KMS-11 (cell line): ENCODE measurements around the gene XRCC1.

ENCODE experiments used
- H2AFZ ChIP-seq: fragments of 200-600 bp; sonication (generic); 2 replicates; pipeline ENCODE4 v1.6.1; 2016; ENCODE audit warnings: antibody characterized with exemption, mixed run types, low read depth
- H3K27ac ChIP-seq: fragments of 200-600 bp; sonication (generic); 2 replicates; pipeline ENCODE4 v1.6.1; 2016; ENCODE audit warnings: mild to moderate bottlenecking, mixed run types
- H3K27me3 ChIP-seq: fragments of 200-600 bp; sonication (generic); 2 replicates; pipeline ENCODE4 v1.6.1; 2017; ENCODE audit warnings: mild to moderate bottlenecking, low read depth, mixed run types, moderate library complexity; ENCODE audit not compliant: insufficient read depth
- H3K36me3 ChIP-seq: fragments of 200-600 bp; sonication (generic); 2 replicates; pipeline ENCODE4 v1.6.1; 2017; ENCODE audit warnings: mild to moderate bottlenecking, mixed run types; ENCODE audit not compliant: insufficient read depth
- H3K4me1 ChIP-seq: fragments of 200-600 bp; sonication (generic); 2 replicates; pipeline ENCODE4 v1.6.1; 2016; ENCODE audit warnings: mild to moderate bottlenecking, low read depth, mixed run types; ENCODE audit not compliant: poor library complexity, severe bottlenecking
- H3K4me2 ChIP-seq: fragments of 200-600 bp; sonication (generic); 2 replicates; pipeline ENCODE4 v1.7.0; 2016; ENCODE audit warnings: mild to moderate bottlenecking, mixed run types
- H3K4me3 ChIP-seq: fragments of 200-600 bp; sonication (generic); IDR thresholded peaks from 2 replicates; pipeline ENCODE4 v1.6.1; 2017; ENCODE audit warnings: low read depth, low read length, mixed read lengths; ENCODE audit not compliant: insufficient read depth
- H3K79me2 ChIP-seq: fragments of 200-600 bp; sonication (generic); 2 replicates; pipeline ENCODE4 v1.6.1; 2016; ENCODE audit warnings: low read depth, mixed run types; ENCODE audit not compliant: insufficient read depth
- H3K9ac ChIP-seq: fragments of 200-600 bp; sonication (generic); 2 replicates; pipeline ENCODE4 v1.6.1; 2016; ENCODE audit warnings: mild to moderate bottlenecking, mixed run types
- H4K20me1 ChIP-seq: fragments of 200-600 bp; sonication (generic); 2 replicates; pipeline ENCODE4 v1.6.1; 2016; ENCODE audit warnings: mild to moderate bottlenecking, mixed run types; ENCODE audit not compliant: insufficient read depth
- TF ChIP-seq, protein P1 (sequence below): fragments of 200-600 bp; sonication (generic); conservative IDR thresholded peaks from 2 replicates; pipeline ENCODE4 v1.6.1; 2017; ENCODE audit warnings: low read depth, mild to moderate bottlenecking, antibody characterized with exemption, low read length, moderate library complexity, mixed read lengths

XRCC1 gene

DNA sequence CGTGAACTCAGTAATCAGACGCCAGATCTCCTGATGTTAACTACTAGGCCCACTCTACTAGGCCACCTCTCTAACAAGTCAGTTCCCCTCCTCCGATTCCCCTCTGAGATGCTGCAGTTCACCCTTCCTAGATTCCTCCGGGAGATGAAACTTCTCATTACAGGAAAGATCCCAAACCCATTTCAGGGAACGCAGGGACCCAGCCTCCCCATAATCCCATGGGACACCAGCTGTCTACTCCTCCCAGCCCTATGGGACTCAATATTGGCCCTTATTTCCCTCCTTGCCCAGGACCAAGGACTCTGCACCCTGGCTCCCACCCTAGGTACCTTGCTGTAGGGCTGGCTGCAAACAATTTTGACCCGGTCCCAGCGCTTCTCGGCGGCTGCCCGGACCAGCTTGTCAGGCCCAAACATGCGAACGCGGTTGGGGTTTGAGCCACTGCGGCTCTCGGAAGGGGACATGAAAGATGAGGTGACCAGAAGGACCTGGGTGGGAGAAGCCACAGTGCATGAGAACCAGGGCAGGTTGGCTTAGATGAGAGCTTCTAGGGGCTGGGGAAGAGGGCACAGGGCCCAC is 20.9 kb downstream of the XRCC1 start:
- no peak overlapping the region for H3K27ac ChIP-seq
- no peak overlapping the region for H3K4me3 ChIP-seq
- H3K79me2 ChIP-seq = no peaks in the 10 kb centered on the region
- H3K9ac ChIP-seq = no peak overlapping the region
- no peak overlapping the region for H3K4me2 ChIP-seq
- H3K36me3 ChIP-seq = no peaks in the 10 kb centered on the region; the same call in 1 of the 2 replicates
- H2AFZ ChIP-seq = no peak overlapping the region
- no peaks in the 10 kb centered on the region for H3K4me1 ChIP-seq
- TF ChIP-seq, protein P1, sequence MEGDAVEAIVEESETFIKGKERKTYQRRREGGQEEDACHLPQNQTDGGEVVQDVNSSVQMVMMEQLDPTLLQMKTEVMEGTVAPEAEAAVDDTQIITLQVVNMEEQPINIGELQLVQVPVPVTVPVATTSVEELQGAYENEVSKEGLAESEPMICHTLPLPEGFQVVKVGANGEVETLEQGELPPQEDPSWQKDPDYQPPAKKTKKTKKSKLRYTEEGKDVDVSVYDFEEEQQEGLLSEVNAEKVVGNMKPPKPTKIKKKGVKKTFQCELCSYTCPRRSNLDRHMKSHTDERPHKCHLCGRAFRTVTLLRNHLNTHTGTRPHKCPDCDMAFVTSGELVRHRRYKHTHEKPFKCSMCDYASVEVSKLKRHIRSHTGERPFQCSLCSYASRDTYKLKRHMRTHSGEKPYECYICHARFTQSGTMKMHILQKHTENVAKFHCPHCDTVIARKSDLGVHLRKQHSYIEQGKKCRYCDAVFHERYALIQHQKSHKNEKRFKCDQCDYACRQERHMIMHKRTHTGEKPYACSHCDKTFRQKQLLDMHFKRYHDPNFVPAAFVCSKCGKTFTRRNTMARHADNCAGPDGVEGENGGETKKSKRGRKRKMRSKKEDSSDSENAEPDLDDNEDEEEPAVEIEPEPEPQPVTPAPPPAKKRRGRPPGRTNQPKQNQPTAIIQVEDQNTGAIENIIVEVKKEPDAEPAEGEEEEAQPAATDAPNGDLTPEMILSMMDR = no peak
- H4K20me1 ChIP-seq = no peaks in the 10 kb centered on the region
- H3K27me3 ChIP-seq = no peaks in the 10 kb centered on the region

DNA sequence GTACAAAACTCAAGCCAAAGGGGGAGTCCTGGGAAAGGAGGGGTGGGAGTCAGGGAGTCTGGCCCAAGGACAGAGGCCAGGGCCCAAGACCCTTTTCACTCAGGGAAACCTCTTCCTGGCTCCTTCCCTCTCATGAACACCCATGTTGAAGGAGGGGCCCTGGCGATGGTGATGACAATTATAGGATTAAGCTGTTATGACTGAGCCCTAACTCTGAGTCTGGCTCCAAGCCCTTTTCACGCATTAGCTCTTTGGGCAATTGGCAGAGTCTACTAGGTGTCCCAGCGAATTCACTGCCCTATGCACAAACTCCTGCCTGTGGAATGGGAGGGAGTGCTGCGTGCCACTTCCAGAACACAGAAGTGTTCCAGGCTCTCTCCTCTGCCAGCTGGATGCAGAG is 21.7 kb downstream of the XRCC1 start:
- no peak overlapping the region for H3K9ac ChIP-seq
- H3K27me3 ChIP-seq = no peaks in the 10 kb centered on the region
- TF ChIP-seq, protein P1 = no peak
- H2AFZ ChIP-seq = no peak overlapping the region
- H3K79me2 ChIP-seq = no peaks in the 10 kb centered on the region
- no peak overlapping the region for H3K27ac ChIP-seq
- H3K4me1 ChIP-seq = no peaks in the 10 kb centered on the region
- no peaks in the 10 kb centered on the region; the same call in 1 of the 2 replicates for H3K36me3 ChIP-seq
- no peak overlapping the region for H3K4me2 ChIP-seq
- no peak overlapping the region for H3K4me3 ChIP-seq
- no peaks in the 10 kb centered on the region for H4K20me1 ChIP-seq

DNA sequence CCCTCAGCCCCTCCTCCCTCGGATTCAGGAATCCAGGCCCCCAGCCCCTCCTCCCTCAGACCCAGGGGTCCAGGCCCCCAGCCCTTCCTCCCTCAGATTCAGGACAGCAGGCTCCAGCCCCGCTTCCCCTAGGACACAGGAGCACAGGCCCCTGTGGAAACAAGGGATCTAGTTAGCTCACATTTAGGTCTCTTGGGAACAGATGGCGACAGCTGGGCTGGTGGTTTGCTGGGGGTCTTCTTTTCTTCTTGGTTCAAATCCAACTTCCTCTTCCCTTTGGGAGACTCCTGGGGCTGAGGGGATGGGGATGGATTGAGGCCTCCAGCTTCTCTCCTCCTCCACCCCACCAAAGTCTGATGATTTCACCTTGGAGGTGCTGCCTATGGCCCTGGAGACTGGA is 22.7 kb downstream of the XRCC1 start:
- H2AFZ ChIP-seq = no peak overlapping the region

DNA sequence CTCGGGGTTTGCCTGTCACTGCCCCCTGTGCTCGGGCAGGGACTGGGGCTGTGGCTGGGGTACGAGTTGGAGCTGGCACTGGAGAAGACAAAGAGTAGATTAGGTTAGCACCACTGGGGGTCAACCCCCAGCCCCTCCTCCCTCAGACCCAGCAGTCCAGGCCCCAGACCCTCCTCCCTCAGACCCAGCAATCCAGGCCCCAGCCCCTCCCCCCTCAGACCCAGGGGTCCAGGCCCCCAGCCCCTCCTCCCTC is 23.2 kb downstream of the XRCC1 start:
- Histone ChIP-seq H3K4me2 (no peak overlapping the region), H3K36me3 (no peaks in the 10 kb centered on the region; the same call in 1 of the 2 replicates), H3K27me3 (no peaks in the 10 kb centered on the region)

More for the DNA sequence above, 22.7 kb downstream of the XRCC1 start:
- Histone ChIP-seq H3K79me2 (no peaks in the 10 kb centered on the region), H3K36me3 (no peaks in the 10 kb centered on the region; the same call in 1 of the 2 replicates), H3K4me1 (no peaks in the 10 kb centered on the region), H3K27me3 (no peaks in the 10 kb centered on the region), H3K9ac (no peak overlapping the region), H3K4me2 (no peak overlapping the region), H4K20me1 (no peaks in the 10 kb centered on the region), H3K27ac (no peak overlapping the region), H3K4me3 (no peak overlapping the region)
- TF ChIP-seq, protein P1 = no peak

More for the DNA sequence above, 23.2 kb downstream of the XRCC1 start:
- H3K4me1 ChIP-seq = no peaks in the 10 kb centered on the region
- H3K9ac ChIP-seq = no peak overlapping the region
- H2AFZ ChIP-seq = no peak overlapping the region
- TF ChIP-seq, protein P1 = no peak
- H4K20me1 ChIP-seq = no peaks in the 10 kb centered on the region
- H3K4me3 ChIP-seq = no peak overlapping the region
- no peak overlapping the region for H3K27ac ChIP-seq
- no peaks in the 10 kb centered on the region for H3K79me2 ChIP-seq
